ENCODE data around the gene PRICKLE3. TPM values are rescaled to one million over a fixed set of nuclear protein-coding genes. Genes with fewer than 3 reads are reported as not detected.

PRICKLE3 gene
- total RNA-seq, 1 experiment from 2014 or later: 22.3 TPM

- Mint-ChIP-seq H3K4me1 (ENCODE audit: low read depth, unreplicated experiment) (no peaks in the 10 kb centered on the region), H3K27ac (ENCODE audit: unreplicated experiment) (no peak overlapping the region), H3K36me3 (ENCODE audit: insufficient read depth, unreplicated experiment) (no peaks in the 10 kb centered on the region), H3K4me3 (ENCODE audit: low read depth, unreplicated experiment) (no peak overlapping the region), H3K27me3 (ENCODE audit: unreplicated experiment) (peaks cover 51% of the 10 kb centered on the region), H3K9me3 (ENCODE audit: low read depth, unreplicated experiment) (no peaks in the 10 kb centered on the region)
- DNase-seq: no peak
- intact Hi-C loops (cut with micrococcal nuclease; ENCODE audit: unreplicated experiment): no loop called here
- TF ChIP-seq, protein P1, sequence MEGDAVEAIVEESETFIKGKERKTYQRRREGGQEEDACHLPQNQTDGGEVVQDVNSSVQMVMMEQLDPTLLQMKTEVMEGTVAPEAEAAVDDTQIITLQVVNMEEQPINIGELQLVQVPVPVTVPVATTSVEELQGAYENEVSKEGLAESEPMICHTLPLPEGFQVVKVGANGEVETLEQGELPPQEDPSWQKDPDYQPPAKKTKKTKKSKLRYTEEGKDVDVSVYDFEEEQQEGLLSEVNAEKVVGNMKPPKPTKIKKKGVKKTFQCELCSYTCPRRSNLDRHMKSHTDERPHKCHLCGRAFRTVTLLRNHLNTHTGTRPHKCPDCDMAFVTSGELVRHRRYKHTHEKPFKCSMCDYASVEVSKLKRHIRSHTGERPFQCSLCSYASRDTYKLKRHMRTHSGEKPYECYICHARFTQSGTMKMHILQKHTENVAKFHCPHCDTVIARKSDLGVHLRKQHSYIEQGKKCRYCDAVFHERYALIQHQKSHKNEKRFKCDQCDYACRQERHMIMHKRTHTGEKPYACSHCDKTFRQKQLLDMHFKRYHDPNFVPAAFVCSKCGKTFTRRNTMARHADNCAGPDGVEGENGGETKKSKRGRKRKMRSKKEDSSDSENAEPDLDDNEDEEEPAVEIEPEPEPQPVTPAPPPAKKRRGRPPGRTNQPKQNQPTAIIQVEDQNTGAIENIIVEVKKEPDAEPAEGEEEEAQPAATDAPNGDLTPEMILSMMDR (IDR thresholded peaks at IDR 0.05; ENCODE audit: unreplicated experiment): no peak
- CTCF ChIA-PET: no interaction called here
- no TSS peak for BruUV-seq (replicated peaks)
Observed at GRCh38 chrX:49226946-49227345, 40.8 kb upstream of the PRICKLE3 start.

GRCh38 chrX:49225858-49226257 lies 39.7 kb upstream of the PRICKLE3 start:
- Mint-ChIP-seq H3K4me3 (ENCODE audit: low read depth, unreplicated experiment) (no peak overlapping the region), H3K27me3 (ENCODE audit: unreplicated experiment) (peaks cover 62% of the 10 kb centered on the region), H3K4me1 (ENCODE audit: low read depth, unreplicated experiment) (no peaks in the 10 kb centered on the region), H3K36me3 (ENCODE audit: insufficient read depth, unreplicated experiment) (no peaks in the 10 kb centered on the region), H3K9me3 (ENCODE audit: low read depth, unreplicated experiment) (no peaks in the 10 kb centered on the region), H3K27ac (ENCODE audit: unreplicated experiment) (no peak overlapping the region)
- DNase-seq: no peak
- TF ChIP-seq, protein P1 (IDR thresholded peaks at IDR 0.05; ENCODE audit: unreplicated experiment): no peak
- CTCF ChIA-PET: no interaction called here
- intact Hi-C loops (cut with micrococcal nuclease; ENCODE audit: unreplicated experiment): no loop called here
- BruUV-seq (replicated peaks): no TSS peak

- Mint-ChIP-seq H3K36me3 (ENCODE audit: insufficient read depth, unreplicated experiment) (peaks cover 6% of the 10 kb centered on the region), H3K27ac (ENCODE audit: unreplicated experiment) (no peak overlapping the region), H3K4me1 (ENCODE audit: low read depth, unreplicated experiment) (no peaks in the 10 kb centered on the region), H3K4me3 (ENCODE audit: low read depth, unreplicated experiment) (no peak overlapping the region), H3K27me3 (ENCODE audit: unreplicated experiment) (peaks cover 80% of the 10 kb centered on the region), H3K9me3 (ENCODE audit: low read depth, unreplicated experiment) (peaks cover 2% of the 10 kb centered on the region)
- no peak for DNase-seq
- TF ChIP-seq, protein P1 (IDR thresholded peaks at IDR 0.05; ENCODE audit: unreplicated experiment): no peak
- CTCF ChIA-PET: interaction anchor here (0.6 kb wide), 1 partner anchor 14 kb away, joined by 4 read pairs; no protein-coding TSS in a partner anchor
- BruUV-seq (replicated peaks): no TSS peak
- intact Hi-C loops (cut with micrococcal nuclease; ENCODE audit: unreplicated experiment): no loop called here
Observed at GRCh38 chrX:49221868-49222267, 35.7 kb upstream of the PRICKLE3 start.

DNA sequence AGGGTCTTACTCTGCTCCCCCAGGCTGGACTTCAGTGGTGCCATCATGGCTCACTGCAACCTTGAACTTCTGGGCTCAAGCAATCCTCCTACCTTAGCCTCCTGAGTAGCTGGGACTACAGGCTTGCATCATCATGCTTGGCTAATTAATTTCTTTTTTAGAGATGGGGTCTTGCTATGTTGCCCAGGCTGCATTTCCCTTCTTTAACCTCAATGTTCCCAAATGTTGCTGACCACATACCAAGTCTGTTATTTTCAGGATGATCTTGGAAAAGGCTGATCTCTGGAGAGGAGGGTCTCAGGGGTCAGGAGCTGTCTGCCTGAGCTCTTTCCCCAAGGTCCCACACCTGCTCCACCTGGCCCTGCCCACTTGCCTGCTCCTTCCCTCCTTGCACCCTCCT lies 33.9 kb upstream of the PRICKLE3 start:
- Mint-ChIP-seq H3K4me3 (ENCODE audit: low read depth, unreplicated experiment) (no peak overlapping the region), H3K9me3 (ENCODE audit: low read depth, unreplicated experiment) (peaks cover 2% of the 10 kb centered on the region), H3K4me1 (ENCODE audit: low read depth, unreplicated experiment) (no peaks in the 10 kb centered on the region), H3K36me3 (ENCODE audit: insufficient read depth, unreplicated experiment) (peaks cover 6% of the 10 kb centered on the region), H3K27me3 (ENCODE audit: unreplicated experiment) (peaks cover 80% of the 10 kb centered on the region), H3K27ac (ENCODE audit: unreplicated experiment) (no peak overlapping the region)
- intact Hi-C loops (cut with micrococcal nuclease; ENCODE audit: unreplicated experiment): no loop called here
- no TSS peak for BruUV-seq (replicated peaks)
- DNase-seq: no peak
- CTCF ChIA-PET: no interaction called here
- TF ChIP-seq, protein P1 (IDR thresholded peaks at IDR 0.05; ENCODE audit: unreplicated experiment): no peak
